ENCODE results near the gene MYEOV.

Gene MYEOV

GRCh38 chr11:69301455-69302401 is 7.8 kb downstream of the MYEOV start:
- H2AFZ ChIP-seq (ENCODE audit: low read depth, low read length, severe bottlenecking), result no peak overlapping the region
- no peaks in the 10 kb centered on the region for H3K27me3 ChIP-seq (ENCODE audit: low read length)
- no peak overlapping the region for H3K9ac ChIP-seq (ENCODE audit: low read length)
- peaks cover 3% of the 10 kb centered on the region; the same call in 1 of the 2 replicates for H3F3A ChIP-seq (ENCODE audit: insufficient read depth)
- no peaks in the 10 kb centered on the region for H3K36me3 ChIP-seq (ENCODE audit: low read length)
- H3K9me2 ChIP-seq (replicated peaks; ENCODE audit: insufficient read depth, low read length), result no peaks in the 10 kb centered on the region
- H3K27ac ChIP-seq (ENCODE audit: low read depth, low read length), result no peak overlapping the region
- no peak overlapping the region for H3K4me2 ChIP-seq (ENCODE audit: low read depth, low read length, poor library complexity, severe bottlenecking)
- TF ChIP-seq EZH2phosphoT487 (conservative IDR thresholded peaks at IDR 0.05; ENCODE audit: low read length), result no peak
- no peak for TF ChIP-seq CTCF (IDR thresholded peaks at IDR 0.05; ENCODE audit: insufficient read depth, low read length, poor library complexity, severe bottlenecking)
- H3K9me3 ChIP-seq (ENCODE audit: insufficient read depth, low read length), result no peaks in the 10 kb centered on the region
- no peak overlapping the region for H3K4me3 ChIP-seq (ENCODE audit: insufficient read depth, low read length, poor library complexity, severe bottlenecking)
- H3K79me2 ChIP-seq (ENCODE audit: insufficient read depth, low read length), result no peaks in the 10 kb centered on the region
- H4K20me1 ChIP-seq (ENCODE audit: low read depth, low read length), result no peaks in the 10 kb centered on the region

- Histone ChIP-seq H3K36me3 (ENCODE audit: low read length) (no peaks in the 10 kb centered on the region), H3K9ac (ENCODE audit: low read length) (no peak overlapping the region), H3K9me2 (replicated peaks; ENCODE audit: insufficient read depth, low read length) (no peaks in the 10 kb centered on the region), H4K20me1 (ENCODE audit: low read depth, low read length) (no peaks in the 10 kb centered on the region), H3K27ac (ENCODE audit: low read depth, low read length) (no peak overlapping the region), H3K27me3 (ENCODE audit: low read length) (no peaks in the 10 kb centered on the region), H3K79me2 (ENCODE audit: insufficient read depth, low read length) (no peaks in the 10 kb centered on the region), H3K4me2 (ENCODE audit: low read depth, low read length, poor library complexity, severe bottlenecking) (no peak overlapping the region), H3K4me3 (ENCODE audit: insufficient read depth, low read length, poor library complexity, severe bottlenecking) (no peak overlapping the region), H3K9me3 (ENCODE audit: insufficient read depth, low read length) (no peaks in the 10 kb centered on the region), H2AFZ (ENCODE audit: low read depth, low read length, severe bottlenecking) (no peak overlapping the region), H3F3A (ENCODE audit: insufficient read depth) (no peaks in the 10 kb centered on the region)
- TF ChIP-seq CTCF (IDR thresholded peaks at IDR 0.05; ENCODE audit: insufficient read depth, low read length, poor library complexity, severe bottlenecking) (no peak), EZH2phosphoT487 (conservative IDR thresholded peaks at IDR 0.05; ENCODE audit: low read length) (no peak)
Measured at GRCh38 chr11:69302447-69303020, 8.6 kb downstream of the MYEOV start.

- Histone ChIP-seq H3F3A (ENCODE audit: insufficient read depth) (no peaks in the 10 kb centered on the region), H3K4me3 (ENCODE audit: insufficient read depth, low read length, poor library complexity, severe bottlenecking) (no peak overlapping the region), H3K4me2 (ENCODE audit: low read depth, low read length, poor library complexity, severe bottlenecking) (no peak overlapping the region), H3K9me3 (ENCODE audit: insufficient read depth, low read length) (no peaks in the 10 kb centered on the region), H3K27me3 (ENCODE audit: low read length) (no peaks in the 10 kb centered on the region), H3K9me2 (replicated peaks; ENCODE audit: insufficient read depth, low read length) (no peaks in the 10 kb centered on the region), H3K9ac (ENCODE audit: low read length) (no peak overlapping the region), H3K27ac (ENCODE audit: low read depth, low read length) (no peak overlapping the region), H4K20me1 (ENCODE audit: low read depth, low read length) (no peaks in the 10 kb centered on the region), H3K79me2 (ENCODE audit: insufficient read depth, low read length) (no peaks in the 10 kb centered on the region), H3K36me3 (ENCODE audit: low read length) (no peaks in the 10 kb centered on the region), H2AFZ (ENCODE audit: low read depth, low read length, severe bottlenecking) (no peak overlapping the region)
- TF ChIP-seq CTCF (IDR thresholded peaks at IDR 0.05; ENCODE audit: insufficient read depth, low read length, poor library complexity, severe bottlenecking) (no peak), EZH2phosphoT487 (conservative IDR thresholded peaks at IDR 0.05; ENCODE audit: low read length) (no peak)
Measured at GRCh38 chr11:69303427-69303826, 9.5 kb downstream of the MYEOV start.
